Osteocyte (in vitro differentiated cells): ENCODE results near the gene FLT3. TPM values are rescaled to one million over a fixed set of nuclear protein-coding genes. Genes with fewer than 3 reads are reported as not detected.

ENCODE experiments used
- DNase-seq: peaks from one replicate; pipeline ENCODE4 v3.0.0; 2021; ENCODE audit warnings: mixed read lengths; ENCODE audit not compliant: unreplicated experiment; ENCODE audit errors: extremely low spot score
- H3K27ac Mint-ChIP-seq: one replicate; pipeline ENCODE4 v1.8.0; 2021; ENCODE audit warnings: mild to moderate bottlenecking, mixed read lengths; ENCODE audit not compliant: unreplicated experiment
- H3K27me3 Mint-ChIP-seq: one replicate; pipeline ENCODE4 v1.8.0; 2021; ENCODE audit warnings: mixed read lengths; ENCODE audit not compliant: unreplicated experiment
- H3K36me3 Mint-ChIP-seq: one replicate; pipeline ENCODE4 v1.8.0; 2021; ENCODE audit warnings: mixed read lengths; ENCODE audit not compliant: unreplicated experiment
- H3K4me1 Mint-ChIP-seq: one replicate; pipeline ENCODE4 v1.8.0; 2021; ENCODE audit warnings: mixed read lengths; ENCODE audit not compliant: unreplicated experiment
- H3K4me3 Mint-ChIP-seq: one replicate; pipeline ENCODE4 v1.8.0; 2021; ENCODE audit warnings: mild to moderate bottlenecking, moderate library complexity, mixed read lengths; ENCODE audit not compliant: unreplicated experiment
- H3K9me3 Mint-ChIP-seq: one replicate; pipeline ENCODE4 v1.8.0; 2021; ENCODE audit warnings: mixed read lengths; ENCODE audit not compliant: unreplicated experiment
- total RNA-seq: library from RNA; stranded (reverse); gene quantifications from 2 replicates; pipeline ENCODE4 v1.2.1, GENCODE V29; 2021
- TF ChIP-seq, protein P1 (sequence below): fragments of 200-600 bp; sonication (generic); IDR thresholded peaks from 2 replicates; pipeline ENCODE4 v1.5.0; 2021; ENCODE audit warnings: antibody characterized with exemption, mild to moderate bottlenecking, moderate library complexity

Gene FLT3
- total RNA-seq, 1 donor from 2014 or later: not detected

DNA sequence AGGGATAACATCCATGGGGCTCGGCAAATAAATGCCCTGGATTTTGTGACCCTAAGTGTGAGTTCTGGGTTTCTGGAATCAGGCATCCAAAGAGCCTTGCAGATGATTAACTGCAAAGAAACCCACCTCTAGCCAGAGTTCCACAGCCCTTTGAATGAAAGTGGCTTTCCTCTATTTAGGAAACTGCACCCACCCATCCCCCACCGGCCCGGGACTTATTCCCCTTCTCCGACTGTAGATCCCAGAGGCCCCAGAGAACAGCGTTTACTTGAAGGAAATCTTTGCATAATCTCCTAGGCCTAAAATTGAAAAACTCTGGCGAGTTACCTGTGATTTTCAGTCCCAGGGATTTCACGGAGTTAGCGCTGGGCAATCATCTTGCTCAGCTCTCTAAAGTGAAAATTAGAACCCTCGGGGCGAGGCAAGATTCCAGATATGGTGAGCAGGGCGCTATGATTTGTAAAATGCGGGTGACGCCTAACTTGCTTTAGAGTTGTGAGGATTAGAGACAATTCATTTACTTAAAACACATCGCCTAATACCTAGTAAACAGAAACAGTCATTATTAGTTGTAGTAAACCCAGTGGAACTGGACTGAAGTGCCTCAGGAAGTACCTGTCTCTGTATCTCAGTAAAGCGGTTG lies 121.3 kb downstream of the FLT3 start:
- H3K4me1 Mint-ChIP-seq: peaks cover 16% of the 10 kb centered on the region
- no peak overlapping the region for H3K27ac Mint-ChIP-seq
- H3K27me3 Mint-ChIP-seq: peaks cover 89% of the 10 kb centered on the region
- no peak for DNase-seq
- TF ChIP-seq, protein P1, sequence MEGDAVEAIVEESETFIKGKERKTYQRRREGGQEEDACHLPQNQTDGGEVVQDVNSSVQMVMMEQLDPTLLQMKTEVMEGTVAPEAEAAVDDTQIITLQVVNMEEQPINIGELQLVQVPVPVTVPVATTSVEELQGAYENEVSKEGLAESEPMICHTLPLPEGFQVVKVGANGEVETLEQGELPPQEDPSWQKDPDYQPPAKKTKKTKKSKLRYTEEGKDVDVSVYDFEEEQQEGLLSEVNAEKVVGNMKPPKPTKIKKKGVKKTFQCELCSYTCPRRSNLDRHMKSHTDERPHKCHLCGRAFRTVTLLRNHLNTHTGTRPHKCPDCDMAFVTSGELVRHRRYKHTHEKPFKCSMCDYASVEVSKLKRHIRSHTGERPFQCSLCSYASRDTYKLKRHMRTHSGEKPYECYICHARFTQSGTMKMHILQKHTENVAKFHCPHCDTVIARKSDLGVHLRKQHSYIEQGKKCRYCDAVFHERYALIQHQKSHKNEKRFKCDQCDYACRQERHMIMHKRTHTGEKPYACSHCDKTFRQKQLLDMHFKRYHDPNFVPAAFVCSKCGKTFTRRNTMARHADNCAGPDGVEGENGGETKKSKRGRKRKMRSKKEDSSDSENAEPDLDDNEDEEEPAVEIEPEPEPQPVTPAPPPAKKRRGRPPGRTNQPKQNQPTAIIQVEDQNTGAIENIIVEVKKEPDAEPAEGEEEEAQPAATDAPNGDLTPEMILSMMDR: no peak
- H3K36me3 Mint-ChIP-seq: no peaks in the 10 kb centered on the region
- H3K9me3 Mint-ChIP-seq: no peaks in the 10 kb centered on the region
- no peak overlapping the region for H3K4me3 Mint-ChIP-seq

DNA sequence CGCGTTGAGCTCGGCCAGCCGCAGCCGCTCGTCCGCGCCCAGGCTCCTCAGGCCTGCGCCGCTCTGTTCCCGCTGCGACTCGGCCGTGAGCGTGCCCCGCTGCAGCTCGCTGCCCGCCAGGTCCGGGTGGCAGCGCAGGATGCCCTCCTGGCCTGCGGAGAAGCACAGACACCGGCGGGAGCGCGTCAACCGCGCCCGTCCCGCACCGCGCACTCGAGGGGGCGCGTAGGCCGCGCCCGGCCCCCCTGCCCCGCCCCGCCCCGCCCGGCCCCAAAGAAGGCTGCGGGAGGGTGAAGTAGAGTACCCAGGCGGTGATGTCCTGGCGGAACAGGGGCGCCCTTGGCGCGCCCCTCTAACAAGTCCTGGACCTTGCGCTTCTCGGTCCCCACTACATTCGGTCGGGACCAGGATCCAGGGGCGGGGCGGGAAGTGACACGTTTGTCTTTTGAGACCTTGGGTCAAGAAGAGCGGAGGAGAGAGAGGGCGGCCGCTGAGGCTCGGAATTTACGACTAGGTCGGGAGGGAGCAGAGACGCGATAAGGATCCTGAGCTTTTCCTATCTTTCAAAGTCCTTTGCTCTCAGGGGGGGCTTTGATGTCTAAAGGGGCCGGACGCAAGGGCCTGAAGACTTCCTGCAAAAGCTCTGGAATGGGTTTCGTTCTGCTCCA lies 121.9 kb downstream of the FLT3 start:
- no peak for DNase-seq
- H3K27me3 Mint-ChIP-seq: peaks cover 89% of the 10 kb centered on the region
- no peak overlapping the region for H3K27ac Mint-ChIP-seq
- H3K9me3 Mint-ChIP-seq: no peaks in the 10 kb centered on the region
- H3K4me1 Mint-ChIP-seq: peaks cover 16% of the 10 kb centered on the region
- TF ChIP-seq, protein P1: no peak
- H3K36me3 Mint-ChIP-seq: no peaks in the 10 kb centered on the region
- no peak overlapping the region for H3K4me3 Mint-ChIP-seq

DNA sequence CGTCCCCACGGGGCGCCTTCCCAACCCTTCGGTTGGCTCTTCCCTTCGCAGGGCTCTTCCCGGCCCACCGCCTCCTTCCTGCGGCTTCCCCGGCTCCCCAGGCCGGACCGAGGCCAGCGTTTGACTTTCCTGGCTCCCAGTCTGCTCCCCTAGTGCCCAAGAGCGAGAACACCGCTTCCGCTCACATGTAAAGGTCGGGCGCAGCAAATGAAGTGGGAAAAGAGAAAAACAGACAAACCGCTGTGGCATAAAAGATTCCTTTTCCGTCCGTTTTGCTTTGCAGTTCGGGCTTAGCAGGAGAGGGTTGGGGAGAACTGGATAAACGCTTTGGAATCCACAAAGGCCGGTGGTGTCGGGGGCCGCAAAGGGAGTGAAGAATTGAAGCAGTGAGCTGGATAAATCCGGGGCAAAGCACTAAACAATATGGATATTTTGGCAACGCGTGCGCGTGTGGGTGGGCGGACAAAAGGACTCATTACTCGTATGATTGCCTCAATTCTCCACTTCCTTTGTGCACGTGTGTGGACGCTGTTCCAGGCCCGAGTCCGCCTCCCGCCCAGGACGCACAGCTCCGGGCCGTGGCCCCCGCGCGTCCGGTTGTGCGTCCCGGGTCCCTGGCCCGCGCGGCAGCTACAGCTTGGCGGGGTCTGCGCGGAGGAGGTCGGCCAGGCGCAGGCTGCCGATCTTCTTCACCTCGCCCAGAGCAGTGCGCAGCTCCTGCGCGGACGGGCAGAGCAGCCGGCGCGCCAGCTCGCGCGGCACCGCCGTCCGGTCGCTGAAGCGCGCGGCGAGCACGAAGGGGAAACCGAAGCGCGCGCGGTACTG lies 122.7 kb downstream of the FLT3 start:
- Mint-ChIP-seq H3K4me1 (peaks cover 16% of the 10 kb centered on the region), H3K4me3 (no peak overlapping the region), H3K9me3 (no peaks in the 10 kb centered on the region), H3K36me3 (no peaks in the 10 kb centered on the region), H3K27ac (no peak overlapping the region), H3K27me3 (peaks cover 88% of the 10 kb centered on the region)
- no peak for DNase-seq
- TF ChIP-seq, protein P1: no peak

DNA sequence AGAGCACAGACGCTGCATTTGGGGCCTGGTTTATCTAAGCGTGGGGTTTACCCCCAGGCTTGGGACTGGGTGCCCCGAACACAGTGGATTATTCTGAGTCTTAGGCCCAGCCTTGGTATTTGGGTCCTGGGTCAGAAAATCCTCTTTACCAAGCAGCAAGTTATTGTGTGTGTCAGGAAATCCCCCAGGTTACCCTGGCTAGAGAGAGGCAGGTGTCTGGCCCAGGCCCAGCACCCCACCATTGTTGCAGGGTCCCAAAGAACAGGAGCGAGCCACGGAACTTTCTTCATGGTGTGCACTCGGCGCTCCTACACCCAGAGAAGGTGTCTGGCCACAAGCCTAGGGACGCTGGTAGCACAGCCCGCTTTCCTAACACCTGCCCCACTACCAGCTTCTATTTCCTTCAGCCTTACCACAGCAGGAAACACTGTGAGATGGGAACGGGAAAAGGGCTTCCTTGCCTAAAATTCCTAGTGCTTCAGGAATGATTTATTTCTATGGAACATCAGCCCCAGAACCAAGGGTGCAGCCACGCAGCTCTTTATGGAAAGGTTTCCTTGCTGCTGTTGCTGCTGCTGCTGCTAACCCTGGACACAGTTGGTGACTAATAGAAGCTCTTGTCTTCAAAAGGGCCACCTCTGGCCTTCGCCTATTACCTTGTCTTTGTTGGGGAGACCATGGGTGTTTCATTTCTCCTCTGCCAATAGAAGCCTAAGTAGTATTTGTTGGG lies 123.8 kb downstream of the FLT3 start:
- TF ChIP-seq, protein P1: no peak

More for the DNA sequence above, 123.8 kb downstream of the FLT3 start:
- Mint-ChIP-seq H3K4me1 (peaks cover 16% of the 10 kb centered on the region), H3K36me3 (no peaks in the 10 kb centered on the region), H3K9me3 (no peaks in the 10 kb centered on the region), H3K27ac (no peak overlapping the region), H3K4me3 (no peak overlapping the region), H3K27me3 (peaks cover 86% of the 10 kb centered on the region)
- peak; percentile 70 for DNase-seq
